Mesenchymal stem cell (in vitro differentiated cells and primary cell): Measurements from ENCODE around the gene CALML4.
A peak's percentile ranks its signal among the peaks of the same experiment; 100 is the strongest.
"Not testable (repeated sequence)": the region's sequence is repeated elsewhere in the genome, so short reads cannot be mapped to it uniquely, and the experiment has no call there.

Experiments used
- DNase-seq: peaks from one replicate; pipeline ENCODE4 v3.0.0-alpha.2; 2013
- H2AFZ ChIP-seq: one replicate; pipeline ENCODE4 v1.6.1; 2013; ENCODE audit warnings: low read depth, mild to moderate bottlenecking, control low read depth, inconsistent platforms, low read length, moderate library complexity
- H2AK5ac ChIP-seq: 2 replicates; pipeline ENCODE4 v1.6.1; 2013; ENCODE audit warnings: low read length, moderate library complexity, mild to moderate bottlenecking, inconsistent platforms; ENCODE audit not compliant: severe bottlenecking
- H2BK120ac ChIP-seq: one replicate; pipeline ENCODE4 v1.6.1; 2013; ENCODE audit warnings: low read depth, mild to moderate bottlenecking, inconsistent platforms, low read length, moderate library complexity
- H2BK12ac ChIP-seq, 2 experiments: one replicate each; pipeline ENCODE4 v1.6.1; 2013; ENCODE audit warnings: inconsistent platforms in 2 of 2, low read length in 2 of 2, mild to moderate bottlenecking in 2 of 2, moderate library complexity in 2 of 2, control low read depth in 1 of 2
- H2BK15ac ChIP-seq: one replicate; pipeline ENCODE4 v1.6.1; 2013; ENCODE audit warnings: mild to moderate bottlenecking, low read depth, inconsistent platforms; ENCODE audit not compliant: poor library complexity, severe bottlenecking
- H2BK5ac ChIP-seq: 2 replicates; pipeline ENCODE4 v1.6.1; 2013; ENCODE audit warnings: low read depth, mild to moderate bottlenecking, low read length, control low read depth, inconsistent platforms; ENCODE audit not compliant: poor library complexity, severe bottlenecking
- H3K14ac ChIP-seq, 2 experiments: one replicate each; pipeline ENCODE4 v1.6.1; 2013; ENCODE audit warnings: inconsistent platforms in 2 of 2, low read length in 2 of 2, control low read depth in 1 of 2, mild to moderate bottlenecking in 1 of 2, moderate library complexity in 1 of 2
- H3K18ac ChIP-seq, 2 experiments: one replicate each; pipeline ENCODE4 v1.6.1; 2013; ENCODE audit warnings: inconsistent platforms in 2 of 2, low read length in 2 of 2, control low read depth in 1 of 2, low read depth in 1 of 2, mild to moderate bottlenecking in 1 of 2
- H3K23ac ChIP-seq, 2 experiments: one replicate each; pipeline ENCODE4 v1.6.1; 2013; ENCODE audit warnings: inconsistent platforms in 2 of 2, low read length in 2 of 2, mild to moderate bottlenecking in 2 of 2, moderate library complexity in 2 of 2, control low read depth in 1 of 2
- H3K27ac ChIP-seq: 2 replicates; pipeline ENCODE4 v1.5.1; 2013; ENCODE audit warnings: mild to moderate bottlenecking, moderate library complexity, low read length, control low read depth, inconsistent platforms; ENCODE audit not compliant: poor library complexity, severe bottlenecking
- H3K27me3 ChIP-seq, 2 experiments: 2 replicates each; pipeline versions ENCODE4 v1.6.1 to v1.7.0; 2013; ENCODE audit warnings: low read length in 2 of 2, mild to moderate bottlenecking in 2 of 2, moderate library complexity in 2 of 2, control low read depth in 1 of 2, inconsistent platforms in 1 of 2; ENCODE audit not compliant: control insufficient read depth in 1 of 2, insufficient read depth in 1 of 2
- H3K36me3 ChIP-seq, 2 experiments: 2 replicates each; pipeline versions ENCODE4 v1.6.1 to v1.7.0; 2013; ENCODE audit warnings: low read length in 2 of 2, control low read depth in 1 of 2, inconsistent platforms in 1 of 2, low read depth in 1 of 2, mild to moderate bottlenecking in 1 of 2; ENCODE audit not compliant: insufficient read depth in 2 of 2, control insufficient read depth in 1 of 2
- H3K4ac ChIP-seq, 2 experiments: one replicate each; pipeline ENCODE4 v1.6.1; 2013; ENCODE audit warnings: inconsistent platforms in 2 of 2, low read length in 2 of 2, mild to moderate bottlenecking in 2 of 2, moderate library complexity in 2 of 2, control low read depth in 1 of 2, low read depth in 1 of 2
- H3K4me1 ChIP-seq: 2 replicates; pipeline ENCODE4 v1.6.1; 2013; ENCODE audit warnings: low read depth, low read length, control low read depth; ENCODE audit not compliant: control insufficient read depth, insufficient read depth
- H3K4me2 ChIP-seq: 2 replicates; pipeline ENCODE4 v1.6.1; 2013; ENCODE audit warnings: low read length, mild to moderate bottlenecking, inconsistent platforms; ENCODE audit not compliant: poor library complexity, severe bottlenecking
- H3K4me3 ChIP-seq, 2 experiments: 2 replicates each; pipeline versions ENCODE4 v1.5.1 to v1.7.0; 2013; ENCODE audit warnings: low read length in 2 of 2, mild to moderate bottlenecking in 2 of 2, control low read depth in 1 of 2, low read depth in 1 of 2; ENCODE audit not compliant: insufficient read depth in 1 of 2
- H3K79me1 ChIP-seq: replicated peaks from 2 replicates; pipeline ENCODE4 v1.6.1; 2013; ENCODE audit warnings: mild to moderate bottlenecking, control low read depth, low read length, inconsistent platforms; ENCODE audit not compliant: poor library complexity, severe bottlenecking
- H3K9ac ChIP-seq: 2 replicates; pipeline ENCODE4 v1.7.0; 2013; ENCODE audit warnings: mild to moderate bottlenecking, low read length, moderate library complexity
- H3K9me3 ChIP-seq: 2 replicates; pipeline ENCODE4 v1.7.0; 2013; ENCODE audit warnings: mild to moderate bottlenecking, low read length; ENCODE audit not compliant: control insufficient read depth
- H4K8ac ChIP-seq: one replicate; pipeline ENCODE4 v1.6.1; 2013; ENCODE audit warnings: inconsistent platforms, mild to moderate bottlenecking, low read length, moderate library complexity
- H4K91ac ChIP-seq: one replicate; pipeline ENCODE4 v1.6.1; 2013; ENCODE audit warnings: mild to moderate bottlenecking, low read length, inconsistent platforms
- WGBS: methylation state at CpG from one replicate; pipeline ENCODE4 v1.1.7; 2013; ENCODE audit warnings: mixed read lengths; 5-methylcytosine and 5-hydroxymethylcytosine counted together

The CALML4 gene

GRCh38 chr15:68228143-68228970, 23.2 kb upstream of the CALML4 start:
- Histone ChIP-seq H2BK5ac (no peak overlapping the region), H2BK15ac (no peak overlapping the region), H3K4me1 (peaks cover 24% of the 10 kb centered on the region), H2AK5ac (no peak overlapping the region), H4K91ac (no peak overlapping the region), H3K4me3 (peak overlapping the region; percentile 83 to 93), H3K27me3 (no peaks in the 10 kb centered on the region), H2AFZ (no peak overlapping the region), H3K23ac (peak overlapping the region in 1 of 2 experiments; percentile 90), H3K27ac (no peak overlapping the region), H3K18ac (peak overlapping the region; percentile 16 to 93), H3K79me1 (peaks cover 12% of the 10 kb centered on the region), H3K4me2 (peak overlapping the region; percentile 97), H3K4ac (peak overlapping the region; percentile 5 to 76), H3K36me3 (no peaks in the 10 kb centered on the region), H2BK12ac (no peak overlapping the region), H4K8ac (no peak overlapping the region), H2BK120ac (no peak overlapping the region), H3K9me3 (no peaks in the 10 kb centered on the region), H3K9ac (peak overlapping the region; percentile 92), H3K14ac (peak overlapping the region in 1 of 2 experiments; percentile 85)
- peak; percentile 36 for DNase-seq
- 35% methylated on average over 25 of the region's 25 CpGs for WGBS

GRCh38 chr15:68227643-68228142, 22.6 kb upstream of the CALML4 start:
- WGBS: 95% methylated on average over 9 of the region's 9 CpGs
- peak overlapping the region in 1 of 2 experiments; percentile 5 for H3K4ac ChIP-seq

GRCh38 chr15:68225442-68225841, 20.3 kb upstream of the CALML4 start:
- WGBS: 100% methylated on average over 2 of the region's 4 CpGs
- H3K23ac ChIP-seq, H2AK5ac ChIP-seq, H4K91ac ChIP-seq, H2BK120ac ChIP-seq, H3K4me3 ChIP-seq, H4K8ac ChIP-seq, H2BK12ac ChIP-seq, H2BK15ac ChIP-seq, H2AFZ ChIP-seq, H3K36me3 ChIP-seq, H3K9me3 ChIP-seq, DNase-seq, H3K4ac ChIP-seq, H3K27ac ChIP-seq, H2BK5ac ChIP-seq, H3K4me2 ChIP-seq, H3K18ac ChIP-seq, H3K27me3 ChIP-seq, H3K14ac ChIP-seq, H3K9ac ChIP-seq: not testable (repeated sequence)
- peaks cover 17% of the 10 kb centered on the region for H3K79me1 ChIP-seq
- peaks cover 22% of the 10 kb centered on the region for H3K4me1 ChIP-seq

More at GRCh38 chr15:68227643-68228142, 22.6 kb upstream of the CALML4 start:
- no peaks in the 10 kb centered on the region for H3K36me3 ChIP-seq
- H3K9me3 ChIP-seq: no peaks in the 10 kb centered on the region
- H3K4me2 ChIP-seq: no peak overlapping the region
- peaks cover 15% of the 10 kb centered on the region for H3K79me1 ChIP-seq
- peak overlapping the region in 1 of 2 experiments; percentile 93 for H3K4me3 ChIP-seq
- H2BK120ac ChIP-seq: no peak overlapping the region
- H2BK5ac ChIP-seq: no peak overlapping the region
- H3K4me1 ChIP-seq: peaks cover 24% of the 10 kb centered on the region
- no peak overlapping the region for H3K14ac ChIP-seq
- no peak overlapping the region for H3K18ac ChIP-seq
- H3K23ac ChIP-seq: peak overlapping the region in 1 of 2 experiments; percentile 19
- H4K8ac ChIP-seq: no peak overlapping the region
- H2BK12ac ChIP-seq: no peak overlapping the region
- peak overlapping the region; percentile 12 for H2BK15ac ChIP-seq
- no peak overlapping the region for H2AK5ac ChIP-seq
- no peak overlapping the region for H3K27ac ChIP-seq
- no peak overlapping the region for H4K91ac ChIP-seq
- no peak for DNase-seq
- no peak overlapping the region for H2AFZ ChIP-seq
- no peaks in the 10 kb centered on the region for H3K27me3 ChIP-seq
- peak overlapping the region; percentile 92 for H3K9ac ChIP-seq

GRCh38 chr15:68224546-68225250, 19.6 kb upstream of the CALML4 start:
- H2BK120ac ChIP-seq: no peak overlapping the region
- H2BK12ac ChIP-seq: no peak overlapping the region
- H3K4me1 ChIP-seq: peaks cover 15% of the 10 kb centered on the region
- H4K8ac ChIP-seq: peak overlapping the region; percentile 66
- H2BK15ac ChIP-seq: no peak overlapping the region
- H3K36me3 ChIP-seq: peaks cover 0 to 3% of the 10 kb centered on the region in 2 experiments
- peaks cover 22% of the 10 kb centered on the region for H3K79me1 ChIP-seq
- H3K18ac ChIP-seq: no peak overlapping the region
- H3K9ac ChIP-seq: no peak overlapping the region
- WGBS: 91% methylated on average over 3 of the region's 3 CpGs
- no peak overlapping the region for H2AK5ac ChIP-seq
- no peak overlapping the region for H3K23ac ChIP-seq
- no peak overlapping the region for H3K4me2 ChIP-seq
- no peaks in the 10 kb centered on the region for H3K27me3 ChIP-seq
- no peak for DNase-seq
- no peak overlapping the region for H2AFZ ChIP-seq
- H2BK5ac ChIP-seq: no peak overlapping the region
- H4K91ac ChIP-seq: peak overlapping the region; percentile 54
- no peak overlapping the region for H3K14ac ChIP-seq
- no peaks in the 10 kb centered on the region for H3K9me3 ChIP-seq
- H3K27ac ChIP-seq: no peak overlapping the region
- no peak overlapping the region for H3K4me3 ChIP-seq
- H3K4ac ChIP-seq: no peak overlapping the region
